COLO829 (cell line): ENCODE measurements around the gene COL13A1.

Experiments
- DNase-seq: peaks from one replicate; pipeline ENCODE4 v3.0.0; 2012; ENCODE audit warnings: low spot score

The COL13A1 gene

DNA sequence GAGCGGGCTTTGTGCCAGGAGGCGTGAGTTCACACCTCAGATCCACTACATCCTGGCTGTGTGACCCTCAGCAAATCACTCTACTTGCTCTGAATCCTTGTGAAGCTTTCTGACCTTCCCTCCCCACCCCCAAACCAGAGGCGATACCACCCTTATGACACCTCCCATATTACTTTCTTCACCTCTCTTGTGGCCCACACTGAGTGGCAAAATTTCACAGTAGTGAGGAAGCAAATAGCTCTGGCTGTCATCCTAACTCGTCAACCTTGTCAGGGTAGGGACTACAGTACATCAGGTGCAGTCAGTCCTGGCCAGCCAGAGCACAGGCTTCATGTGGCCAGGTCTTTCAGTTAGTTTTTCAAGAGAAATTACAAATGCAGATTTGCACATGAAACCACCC lies 19.1 kb downstream of the COL13A1 start:
- DNase-seq, result no peak

DNA sequence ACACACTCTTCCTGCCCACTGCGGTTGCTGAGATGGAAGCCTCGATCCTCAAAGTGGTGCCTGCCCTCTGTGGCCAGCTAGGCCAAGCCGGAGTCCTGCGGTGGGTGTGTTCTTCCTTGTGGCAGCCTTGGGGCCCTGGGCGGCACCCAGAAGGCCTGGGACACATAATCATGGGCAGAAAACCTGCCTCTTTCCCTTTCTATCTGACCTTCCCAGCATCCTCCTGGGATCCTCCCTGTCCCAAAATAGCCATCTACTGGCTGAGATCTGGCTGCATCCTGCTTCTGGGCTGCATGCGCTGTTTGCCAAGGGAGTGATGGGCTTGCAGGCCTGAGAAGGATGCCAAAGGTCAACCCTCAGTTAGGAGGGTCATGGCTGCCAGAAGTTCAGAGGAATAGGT lies 23.9 kb downstream of the COL13A1 start:
- no peak for DNase-seq

DNA sequence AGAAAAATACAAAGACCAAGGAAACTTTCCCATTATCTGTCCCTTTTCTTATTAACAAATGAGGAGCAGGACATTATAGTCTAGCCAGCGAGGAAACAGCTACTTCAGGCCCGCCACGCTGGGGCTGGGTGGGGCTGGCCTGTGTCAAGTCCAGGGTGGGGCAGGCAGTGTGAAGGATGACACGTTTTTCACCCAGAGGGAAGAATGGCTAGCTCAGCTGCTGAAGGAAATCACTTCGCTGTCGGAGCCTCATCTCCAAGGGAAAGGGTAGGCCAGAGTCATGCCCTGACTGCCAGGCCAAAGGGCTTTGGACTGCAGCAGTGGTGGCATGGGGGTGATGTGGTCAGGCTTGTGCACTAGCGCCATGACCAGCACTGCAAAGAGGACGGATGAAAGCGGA lies 24.4 kb downstream of the COL13A1 start:
- DNase-seq, result no peak

DNA sequence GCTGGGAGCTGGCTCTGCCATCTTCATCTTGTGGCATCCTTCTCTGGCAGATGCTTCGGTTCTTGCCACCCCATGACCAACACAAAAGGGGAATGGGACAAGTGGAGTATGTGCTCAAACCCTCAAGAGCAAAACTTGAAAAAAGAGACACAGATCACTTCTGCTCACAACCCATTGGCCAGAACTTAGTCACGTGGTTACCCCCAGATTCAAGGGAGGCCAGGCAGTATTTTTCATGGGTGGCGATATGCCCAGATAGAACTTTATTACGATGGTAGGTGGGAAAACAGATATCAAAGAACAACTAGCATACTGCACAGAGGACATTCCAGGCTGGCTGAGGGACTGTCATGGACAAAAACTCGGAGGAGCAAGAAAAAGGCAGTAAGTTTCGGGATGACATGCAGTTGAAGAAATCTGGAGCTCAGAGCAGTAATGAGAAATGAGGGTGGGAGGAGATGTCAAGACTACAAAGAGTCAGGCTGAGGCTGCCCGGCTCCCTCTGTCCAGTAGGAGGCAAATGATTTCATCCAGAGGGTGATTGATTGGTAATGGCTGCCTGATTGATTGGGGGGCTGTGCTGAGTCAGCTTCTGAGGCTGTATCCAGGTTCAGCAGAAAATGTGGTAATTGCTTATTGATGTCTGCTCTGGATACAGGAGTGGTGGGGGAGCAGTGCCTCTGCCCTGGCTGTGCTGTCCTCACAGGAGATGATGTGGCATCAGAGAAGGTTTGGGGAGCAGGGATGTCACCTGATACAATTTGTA lies 25.3 kb downstream of the COL13A1 start:
- no peak for DNase-seq

DNA sequence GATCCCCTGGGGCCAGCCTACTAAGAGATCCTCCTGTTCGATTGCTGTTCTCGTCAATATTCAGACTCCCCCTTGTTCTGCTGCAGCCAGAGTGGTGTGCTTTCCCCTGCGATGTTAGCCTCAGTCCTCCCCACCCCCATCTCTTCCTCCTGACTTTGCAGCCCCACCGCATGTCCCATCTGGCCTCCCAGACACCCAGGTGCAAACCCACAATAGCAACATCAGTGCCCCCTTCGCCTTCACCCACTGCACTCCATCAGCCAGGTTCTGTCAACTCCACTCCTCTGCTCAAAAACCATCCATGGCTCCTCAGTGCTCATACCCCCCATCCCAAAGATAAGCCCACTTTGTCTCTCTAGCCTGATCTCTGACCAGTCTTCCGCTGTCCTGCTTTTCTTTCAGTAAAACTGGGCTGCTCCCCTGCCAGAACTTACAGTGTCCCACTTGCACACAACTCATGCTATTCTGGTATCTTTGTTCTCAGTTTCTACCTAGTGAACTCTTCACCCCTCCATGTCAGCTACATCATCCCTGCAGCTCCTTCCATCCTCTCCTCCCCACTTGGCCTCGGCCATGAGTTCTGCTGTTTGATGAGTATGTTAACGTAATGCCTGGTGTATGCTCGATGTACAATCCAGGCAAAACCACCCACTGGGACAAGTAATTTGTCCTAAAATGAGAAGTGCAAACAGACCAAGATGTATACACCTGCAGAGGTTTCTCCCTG lies 26.6 kb downstream of the COL13A1 start:
- no peak for DNase-seq

DNA sequence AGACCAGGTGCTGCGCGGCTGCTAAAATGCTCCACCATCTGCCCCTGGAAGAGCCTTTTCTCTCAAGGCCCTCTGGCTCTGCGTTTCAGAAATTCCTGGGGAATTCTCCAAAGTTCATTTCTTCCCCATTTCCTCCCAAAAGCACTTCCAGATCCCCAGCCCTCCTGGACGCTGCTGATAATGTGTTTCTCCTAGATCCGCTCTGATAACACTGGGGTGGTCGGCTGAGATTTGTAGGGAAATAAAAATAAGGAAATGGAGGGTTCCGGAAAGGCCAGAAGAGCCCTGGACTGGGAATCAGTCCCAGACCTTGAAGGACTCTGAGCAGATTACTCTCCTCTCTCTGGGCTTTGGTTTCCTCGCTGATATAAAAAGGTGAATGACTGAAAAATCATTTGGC lies 28.1 kb downstream of the COL13A1 start:
- no peak for DNase-seq

DNA sequence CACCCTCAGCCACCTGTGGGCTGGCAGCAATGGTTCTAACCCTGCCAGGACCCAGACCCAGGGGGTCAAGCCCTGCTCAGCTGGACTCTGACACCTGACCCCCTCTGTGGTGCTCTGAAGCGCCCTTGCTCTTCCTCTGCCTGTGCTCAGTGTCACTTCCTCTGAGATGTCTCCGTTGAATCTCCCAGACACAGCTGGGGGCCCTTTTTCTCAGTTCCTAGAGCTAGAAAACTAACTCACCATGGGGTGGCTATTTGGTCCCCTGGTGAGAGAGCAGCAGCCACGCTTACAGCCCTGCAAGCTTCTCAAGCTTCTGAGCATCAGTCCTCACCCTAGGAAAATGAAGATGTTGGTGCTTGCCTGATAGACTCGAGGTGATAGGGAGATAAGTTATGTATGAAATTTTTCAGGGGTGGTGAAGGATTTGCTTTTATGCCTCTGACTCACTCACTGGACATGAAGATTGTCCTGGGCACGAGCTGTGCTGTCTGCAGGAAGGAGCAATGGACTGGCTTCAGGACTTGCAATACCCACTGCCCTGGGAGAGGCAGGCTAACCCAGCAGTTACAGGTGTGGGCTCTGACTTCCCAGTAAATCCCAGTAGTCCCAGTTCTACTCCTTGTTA lies 29.6 kb downstream of the COL13A1 start:
- no peak for DNase-seq

DNA sequence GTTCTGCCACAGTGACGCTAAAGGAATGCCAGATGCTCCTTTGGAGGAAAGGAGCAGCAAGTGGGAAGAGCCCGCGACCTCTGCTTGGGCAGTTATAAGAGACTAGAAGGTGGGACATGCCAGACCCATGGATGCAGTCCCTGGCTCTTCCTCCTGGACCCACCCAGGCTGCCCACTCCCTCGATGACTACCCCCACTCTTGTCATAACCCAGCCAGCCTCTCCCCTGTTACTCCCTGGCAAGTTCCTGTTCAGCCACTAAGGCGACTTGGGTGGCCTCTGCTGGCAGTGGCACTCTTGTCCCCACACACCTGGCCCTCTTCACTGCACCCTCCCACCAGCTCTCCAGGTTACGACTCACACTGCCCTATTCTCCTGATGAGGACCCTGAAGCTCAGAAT lies 33.5 kb downstream of the COL13A1 start:
- DNase-seq, result no peak

DNA sequence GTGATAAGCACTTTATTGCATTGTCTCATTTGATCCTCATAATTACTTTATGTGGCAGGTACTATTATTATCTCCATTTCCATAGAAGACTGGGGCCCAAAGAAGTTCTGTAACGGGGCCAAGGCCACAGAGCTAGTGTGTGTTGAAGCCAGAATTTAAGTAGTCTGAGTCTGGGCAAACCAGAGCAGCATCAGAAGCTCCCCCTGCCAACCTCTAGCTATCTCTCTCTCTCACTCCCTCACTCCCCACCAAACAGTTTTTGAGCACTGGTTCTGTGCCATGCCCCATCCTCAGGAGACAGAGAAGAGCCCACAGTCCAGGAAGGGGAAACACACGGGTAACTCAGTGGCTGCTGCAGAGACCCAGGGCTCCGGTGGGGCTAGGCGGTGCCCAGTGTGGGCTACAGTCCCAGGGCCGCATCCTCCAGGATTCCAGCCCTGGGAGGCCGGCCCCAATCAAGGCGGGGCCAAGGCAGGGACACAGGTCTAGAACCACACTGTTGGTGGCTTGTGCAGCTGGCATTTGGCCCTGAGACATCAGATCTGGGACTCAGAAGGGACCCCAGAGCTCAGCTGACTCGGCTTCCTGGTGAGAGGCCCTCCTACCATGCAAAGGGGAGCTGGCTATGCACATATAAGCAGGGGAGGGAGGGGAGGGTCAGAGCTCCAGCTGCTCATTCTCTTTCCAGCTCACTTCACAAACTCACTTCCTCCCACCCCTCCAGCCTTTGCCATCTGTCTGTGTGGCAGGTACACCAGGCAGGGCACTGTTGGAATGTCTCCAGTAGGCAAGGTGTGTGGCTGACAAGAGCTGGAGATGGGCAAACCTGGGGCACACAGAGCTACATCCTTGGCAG lies 34.4 kb downstream of the COL13A1 start:
- DNase-seq, result no peak

DNA sequence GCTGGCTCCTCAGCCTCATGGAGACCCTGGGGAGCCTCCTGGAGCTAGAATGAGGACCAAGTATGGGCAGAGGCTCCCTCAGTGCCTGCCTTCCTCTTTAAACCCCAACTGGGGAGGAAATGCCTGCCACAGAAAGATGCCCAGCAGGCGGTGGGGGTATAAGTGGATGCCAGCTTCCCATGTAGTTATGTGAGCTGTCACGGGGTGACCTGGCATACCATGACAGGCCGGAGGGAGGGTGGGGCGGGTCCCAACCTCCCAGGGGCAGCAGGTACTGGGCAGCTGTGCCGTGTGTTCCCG lies 35.0 kb downstream of the COL13A1 start:
- DNase-seq, result no peak

DNA sequence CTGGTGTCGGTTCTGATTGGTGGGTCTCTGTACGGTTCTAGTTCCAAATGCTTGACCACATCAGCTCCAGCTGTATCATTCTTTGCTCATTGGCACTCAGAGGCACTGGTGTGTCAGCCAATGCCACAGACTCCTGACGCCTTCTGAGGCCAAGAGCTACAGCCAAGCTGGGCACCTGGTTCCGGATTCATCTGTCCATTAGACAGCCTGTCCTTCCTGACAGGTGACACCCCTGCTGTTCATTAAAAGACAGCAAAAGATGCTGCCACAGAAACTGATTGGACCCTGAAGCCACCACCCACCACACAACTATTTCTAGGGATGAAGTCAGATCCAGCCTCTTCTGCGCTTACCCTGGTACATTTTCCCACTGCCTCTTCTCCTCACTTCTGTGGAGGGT lies 35.6 kb downstream of the COL13A1 start:
- DNase-seq, result no peak

DNA sequence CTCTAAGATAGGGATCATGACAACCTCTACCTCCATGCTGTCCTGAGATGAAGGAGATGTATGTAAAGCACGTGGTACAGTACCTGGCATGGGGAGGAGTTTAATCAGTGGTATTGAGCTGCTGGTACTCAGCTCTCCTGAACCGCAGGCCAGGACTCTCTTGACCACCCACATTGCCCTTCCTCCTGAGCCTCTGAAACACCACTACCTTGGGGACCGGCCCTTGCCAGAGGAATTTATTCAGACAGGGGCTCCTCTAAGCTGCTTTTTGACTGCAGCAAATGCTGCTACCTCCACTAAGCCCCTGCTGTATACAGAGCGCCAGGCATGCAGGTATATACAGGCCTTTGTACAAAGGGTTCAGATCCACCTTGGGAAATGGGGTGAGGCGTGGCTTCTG lies 36.7 kb downstream of the COL13A1 start:
- no peak for DNase-seq

DNA sequence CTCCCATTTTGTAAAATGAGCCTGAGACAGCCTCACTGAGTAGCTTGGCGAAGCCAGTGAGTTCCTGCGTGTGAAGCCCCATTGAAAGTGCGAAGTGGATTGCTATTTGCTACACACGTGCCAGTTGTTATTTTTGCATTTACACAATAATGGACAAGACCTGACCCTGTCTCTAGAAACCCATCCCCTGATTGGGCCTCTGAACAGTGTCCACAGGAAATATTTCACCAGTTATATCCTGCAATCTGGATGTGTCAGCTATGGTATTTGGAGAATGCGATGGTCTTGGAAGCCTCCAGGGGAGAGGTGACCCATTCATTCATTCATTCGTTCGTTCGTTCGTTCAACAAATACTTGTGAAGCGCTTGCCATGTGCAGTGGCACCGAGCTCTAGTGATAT lies 37.1 kb downstream of the COL13A1 start:
- no peak for DNase-seq

DNA sequence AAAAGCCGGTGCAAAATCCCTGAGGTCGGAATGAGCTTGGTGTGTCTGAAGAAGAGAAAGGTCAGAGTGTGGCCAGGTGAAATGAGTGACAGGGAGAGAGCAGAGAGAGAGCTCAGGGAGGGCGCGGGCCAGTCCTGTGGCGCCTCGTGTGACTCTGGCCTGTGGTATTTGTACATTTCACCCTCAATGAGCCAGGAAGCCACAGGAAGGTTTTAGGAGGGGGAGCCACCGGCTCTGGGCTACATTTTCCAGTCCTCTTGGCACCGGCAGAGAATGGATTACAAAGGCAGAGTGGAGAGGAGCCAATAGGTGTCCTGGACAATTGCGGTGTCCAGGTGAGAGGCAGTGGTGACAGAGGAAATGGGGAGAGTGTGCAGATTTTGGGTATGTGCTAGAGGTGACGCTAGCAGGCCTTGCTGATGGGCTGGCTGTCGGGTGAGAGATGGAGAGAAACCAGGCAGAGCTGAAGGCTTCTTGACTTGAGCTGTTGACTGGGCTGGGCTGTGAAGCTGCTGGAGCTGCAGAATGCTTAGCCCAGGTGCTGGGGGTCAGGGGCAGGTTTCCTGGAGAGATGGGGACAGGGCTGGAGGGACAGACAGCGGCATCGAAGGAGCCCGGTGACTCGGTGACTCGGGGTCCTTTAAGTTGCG lies 38.1 kb downstream of the COL13A1 start:
- no peak for DNase-seq

DNA sequence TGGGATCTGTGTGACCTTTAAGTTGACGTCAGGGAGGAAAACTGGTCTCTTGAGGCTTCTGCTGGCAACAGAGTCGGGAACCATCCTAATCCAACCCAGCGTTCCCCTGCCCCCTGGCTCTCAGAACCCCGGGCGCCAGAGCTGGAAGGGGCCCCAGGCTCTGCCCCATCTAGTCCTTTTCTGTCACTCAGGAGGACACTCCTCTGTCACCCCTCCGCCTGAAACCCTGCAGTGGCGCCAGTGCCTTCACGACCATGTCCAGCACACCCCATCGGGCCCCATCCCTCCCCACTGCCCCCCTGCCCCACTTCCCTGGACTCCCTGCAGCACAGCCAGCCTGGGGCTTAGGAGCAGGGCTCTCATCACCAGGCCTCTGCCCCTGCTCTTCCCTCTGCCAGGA lies 39.1 kb downstream of the COL13A1 start:
- no peak for DNase-seq

DNA sequence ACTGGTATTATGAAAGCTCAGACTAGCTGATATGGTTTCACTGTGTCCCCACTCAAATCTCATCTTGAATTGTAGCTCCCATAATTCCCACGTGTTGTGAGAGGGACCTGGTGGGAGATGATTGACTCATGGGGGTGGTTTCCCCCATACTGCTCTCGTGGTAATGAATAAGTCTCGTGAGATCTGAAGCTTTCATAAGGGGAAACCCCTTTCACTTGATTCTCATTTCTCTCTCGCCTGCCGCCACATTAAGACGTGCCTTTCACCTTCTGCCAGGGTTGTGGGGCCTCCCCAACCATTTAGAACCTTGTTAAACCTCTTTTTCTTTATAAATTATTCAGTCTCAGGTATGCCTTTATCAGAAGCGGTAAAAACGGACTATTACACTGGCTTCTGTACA lies 40.3 kb downstream of the COL13A1 start:
- no peak for DNase-seq

DNA sequence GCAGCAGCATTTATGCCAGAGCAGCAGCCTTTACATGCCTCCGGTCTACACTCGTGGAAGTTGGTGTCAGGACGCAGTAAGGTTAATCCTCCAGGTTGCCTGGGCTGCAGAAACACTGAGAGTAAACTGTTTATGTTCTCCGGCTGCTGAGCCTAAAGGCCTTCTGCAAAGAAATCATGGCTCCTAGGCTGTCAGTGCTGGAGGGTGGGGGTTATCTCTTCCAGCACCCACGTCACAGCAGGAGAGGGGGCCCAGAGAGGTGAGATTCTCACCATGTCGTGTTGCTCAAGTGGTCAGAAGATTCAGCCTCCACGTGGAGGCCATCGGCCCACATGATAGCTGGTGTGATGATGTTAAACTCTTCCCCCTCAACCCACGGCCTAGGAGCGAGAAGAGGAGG lies 41.2 kb downstream of the COL13A1 start:
- no peak for DNase-seq

DNA sequence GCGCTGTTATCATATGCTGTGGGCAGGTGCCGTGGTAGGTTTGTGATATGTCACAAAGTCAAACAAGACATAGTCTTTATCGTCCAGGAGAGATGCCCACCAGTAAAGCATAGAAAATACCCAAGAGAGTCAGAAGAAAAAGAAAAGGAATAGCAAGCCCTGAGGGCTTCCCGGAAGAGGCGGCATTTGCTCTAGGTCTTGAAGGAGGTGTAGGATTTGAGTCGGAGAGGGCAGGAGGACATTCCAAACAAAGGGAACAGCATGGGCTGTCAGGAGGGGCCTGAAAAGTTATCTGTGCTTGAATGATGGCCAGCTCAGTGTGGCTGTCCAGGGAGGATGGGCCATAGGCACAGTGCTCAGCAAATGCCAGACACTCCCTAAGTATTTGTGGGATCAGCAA lies 42.2 kb downstream of the COL13A1 start:
- DNase-seq, result no peak

DNA sequence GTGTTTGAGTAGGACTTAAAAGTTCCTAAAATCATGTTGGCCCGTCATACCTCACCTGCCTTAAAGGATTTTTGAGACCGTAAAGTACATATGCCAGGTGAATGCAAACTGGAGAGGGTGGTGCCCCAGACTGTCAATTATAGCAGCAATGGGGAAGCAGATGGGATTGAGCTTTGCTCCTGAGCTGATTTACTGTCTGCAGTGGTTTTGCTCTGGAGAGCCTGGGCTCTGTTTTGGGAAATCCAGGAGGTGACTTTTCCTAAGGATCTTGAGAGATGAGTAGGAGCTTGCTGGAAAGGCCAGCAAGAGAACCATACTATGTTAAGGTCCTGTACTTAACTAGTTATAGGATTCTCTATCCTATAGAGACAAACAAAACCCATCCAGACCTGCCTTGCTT lies 43.0 kb downstream of the COL13A1 start:
- no peak for DNase-seq

DNA sequence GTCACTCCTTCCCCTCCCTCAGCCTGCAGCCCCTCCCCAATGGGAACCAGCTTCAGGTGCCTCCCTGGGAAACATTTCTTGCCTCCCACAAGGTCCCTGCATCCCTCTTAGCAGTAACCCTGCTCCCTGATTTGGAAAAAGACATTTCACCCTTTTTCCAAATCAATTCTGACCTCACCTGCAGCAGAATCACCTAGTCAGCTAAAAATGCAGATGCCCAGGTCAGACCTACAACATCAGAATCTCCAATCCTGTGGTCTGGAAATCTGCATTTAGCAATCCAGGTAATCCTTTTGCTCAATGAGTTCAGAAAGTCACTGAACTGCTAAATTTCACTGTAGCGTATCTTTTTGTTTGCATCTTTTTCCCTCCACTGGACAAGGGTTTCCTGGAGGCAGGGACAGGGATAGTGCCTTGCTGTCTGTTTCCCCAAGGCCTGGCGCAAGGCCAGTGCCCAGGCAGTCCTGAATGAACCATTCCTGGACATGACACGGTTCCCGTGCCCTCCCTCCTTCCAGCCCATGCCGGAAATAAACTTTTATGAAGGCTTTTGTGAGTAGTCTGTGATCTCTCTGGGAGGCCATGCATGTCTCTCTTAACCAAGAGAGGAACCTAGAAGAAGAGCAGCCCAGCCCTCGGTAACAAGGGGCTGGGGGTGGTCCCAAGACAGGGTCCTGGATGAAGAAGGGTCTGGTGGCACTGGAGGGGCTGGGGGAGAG lies 44.0 kb downstream of the COL13A1 start:
- peak; percentile 58 for DNase-seq

DNA sequence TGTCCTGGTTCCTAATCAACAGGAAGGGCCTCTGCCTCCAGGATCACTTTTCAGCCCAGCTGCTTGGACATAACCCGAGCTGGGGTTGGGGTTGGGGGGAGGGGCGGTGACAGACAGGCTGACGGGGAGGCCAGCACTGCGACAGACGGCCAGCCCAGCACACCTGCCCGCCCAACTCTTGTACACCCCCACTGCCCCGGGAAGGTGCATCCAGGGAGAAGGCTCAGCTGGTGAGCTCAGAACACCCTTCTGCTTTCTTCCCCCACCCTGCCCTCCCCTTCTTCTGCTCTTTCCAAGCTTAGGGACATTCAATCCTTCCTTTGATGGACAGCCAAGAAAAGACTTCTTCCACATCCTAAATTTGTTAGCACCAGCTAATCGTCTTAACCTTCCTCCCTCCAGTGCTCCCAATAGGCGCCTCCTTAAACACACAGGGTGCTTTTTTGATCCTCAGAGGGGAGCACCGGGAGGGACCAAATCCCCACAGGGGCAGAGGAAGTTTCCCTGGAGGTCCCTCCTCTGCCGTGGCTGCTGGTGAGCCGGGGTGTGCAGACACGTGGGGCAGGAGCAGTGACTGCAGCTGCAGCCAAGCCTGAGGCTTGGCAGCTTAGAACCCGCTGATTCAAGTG lies 44.7 kb downstream of the COL13A1 start:
- DNase-seq, result no peak
